Activated T-helper 1 cell treated with anti-CD3 and anti-CD28 coated beads, Interleukin-2, amount 50 U/mL, for 16 hours (primary cell): ENCODE data around the gene MTURN.

Source experiments
- DNase-seq, 2 donors: peaks; one replicate each; pipeline ENCODE4 v3.0.0-alpha.2; 2020; ENCODE audit warnings: low read depth in 1 of 2, low spot score in 1 of 2

MTURN gene

DNA sequence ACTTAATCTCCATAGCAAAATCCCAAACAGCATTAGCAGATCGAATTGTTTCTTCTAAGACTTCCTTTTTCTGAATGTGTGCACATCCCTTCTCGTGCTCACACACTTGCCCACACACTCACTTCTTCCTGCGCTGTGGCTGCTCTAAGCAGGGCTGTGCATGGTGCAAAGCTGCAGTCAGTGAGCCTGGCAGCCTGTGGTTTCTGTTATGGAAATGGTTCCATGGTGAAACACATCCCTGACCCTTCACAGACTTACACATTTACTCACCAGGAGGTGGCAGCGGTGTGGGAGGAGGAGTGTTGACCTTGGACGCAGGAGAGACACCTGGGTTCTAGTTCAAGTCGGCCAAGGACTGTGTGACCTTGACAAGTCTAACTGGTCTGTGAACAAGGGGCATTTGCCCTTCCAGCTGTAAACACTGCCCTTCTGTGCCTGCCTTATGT, 24.9 kb downstream of the MTURN start:
- no peak for DNase-seq

DNA sequence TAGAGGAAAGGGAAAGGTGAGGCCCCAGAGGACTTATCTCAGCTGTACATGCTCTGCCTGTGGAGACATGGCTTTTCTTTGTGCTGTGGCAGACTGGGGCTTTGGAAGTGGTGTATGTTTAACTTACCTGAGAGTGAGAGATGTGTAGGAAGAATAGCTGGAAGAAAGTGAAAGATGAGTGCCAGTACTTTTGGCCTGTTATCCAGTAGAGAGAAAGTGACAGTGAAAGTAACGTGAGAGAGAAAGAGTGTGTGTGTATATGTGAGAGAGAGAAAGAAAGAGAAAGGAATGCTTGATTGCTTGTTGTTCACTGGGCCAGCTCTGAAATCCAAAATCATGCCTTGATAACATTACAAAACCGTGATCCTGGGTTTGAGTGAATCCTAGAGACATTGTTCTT, 25.5 kb downstream of the MTURN start:
- no peak for DNase-seq

DNA sequence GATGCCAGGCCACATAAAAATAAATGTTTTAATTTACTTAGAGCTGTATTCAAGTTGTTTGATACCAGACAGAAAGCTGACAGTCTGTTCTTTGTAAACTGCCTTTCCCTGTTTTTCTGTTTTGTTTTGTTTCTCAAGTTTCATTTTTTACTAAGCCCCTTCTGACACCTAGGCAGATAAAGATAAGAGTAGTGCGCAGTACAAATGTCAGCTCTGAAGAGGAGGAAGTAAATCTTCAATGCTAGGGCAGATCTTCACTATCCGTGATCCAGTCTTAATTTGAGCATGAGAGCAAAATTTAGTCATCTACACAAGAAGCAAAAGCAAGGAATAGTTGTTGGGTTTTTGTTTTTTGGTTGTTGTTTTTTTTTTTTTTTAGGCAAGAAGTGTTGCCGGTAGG, 27.3 kb downstream of the MTURN start:
- DNase-seq = no peak

DNA sequence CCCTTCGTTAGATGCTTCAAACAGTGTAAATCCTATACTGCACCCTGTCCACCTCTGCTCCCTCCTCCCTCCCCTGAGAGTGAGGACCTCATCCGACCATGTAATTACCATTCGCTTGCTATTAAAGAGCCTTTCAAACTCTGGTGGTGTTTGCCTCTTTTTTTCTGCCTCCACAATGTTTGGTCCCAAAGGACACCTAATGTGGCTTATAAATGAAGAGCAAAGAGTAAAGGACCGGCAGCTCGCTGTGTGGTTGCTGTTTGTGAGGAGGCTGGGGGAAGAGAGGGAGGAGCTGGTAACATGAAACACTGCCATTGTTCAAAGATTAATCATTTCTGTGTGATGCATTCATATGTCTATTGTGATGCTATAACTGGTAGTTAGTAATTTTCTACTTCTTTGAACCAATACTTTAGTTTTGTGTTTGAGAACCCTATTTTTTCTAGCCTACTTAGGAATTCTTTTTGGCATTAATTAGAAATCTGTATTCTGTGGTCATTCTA, 27.9 kb downstream of the MTURN start:
- DNase-seq = no peak

DNA sequence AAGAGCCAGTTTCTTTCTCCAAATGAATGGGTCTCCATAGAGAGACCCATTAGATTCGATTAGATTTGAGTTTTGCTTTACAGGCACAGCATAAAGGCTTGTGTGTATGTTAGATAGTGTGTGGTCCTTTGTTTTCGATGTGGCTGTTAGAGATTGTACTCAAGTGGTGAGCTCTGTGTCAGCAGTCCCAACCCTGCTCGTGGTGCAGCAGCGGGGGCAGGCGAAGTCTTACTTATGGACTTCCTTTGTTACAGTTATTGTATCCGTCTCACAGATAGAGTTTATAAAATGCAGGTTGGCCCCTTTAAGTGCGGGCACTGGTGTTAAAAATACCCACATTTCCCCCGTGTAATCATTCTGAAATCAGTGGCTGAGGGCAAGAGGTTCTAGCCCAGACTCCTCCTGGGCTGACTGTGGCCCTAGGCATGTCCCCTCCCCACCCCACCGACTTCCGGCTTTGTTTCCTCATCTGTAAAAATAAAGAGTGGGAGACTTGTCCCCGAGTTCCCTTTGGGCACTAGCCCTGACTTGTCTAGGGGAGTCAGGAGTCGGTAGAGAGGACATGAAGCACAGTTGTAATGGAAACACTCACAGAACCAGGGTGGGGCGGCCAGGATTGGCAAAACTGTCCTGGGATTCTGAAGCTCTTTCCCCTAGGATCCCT, 28.6 kb downstream of the MTURN start:
- DNase-seq = no peak

DNA sequence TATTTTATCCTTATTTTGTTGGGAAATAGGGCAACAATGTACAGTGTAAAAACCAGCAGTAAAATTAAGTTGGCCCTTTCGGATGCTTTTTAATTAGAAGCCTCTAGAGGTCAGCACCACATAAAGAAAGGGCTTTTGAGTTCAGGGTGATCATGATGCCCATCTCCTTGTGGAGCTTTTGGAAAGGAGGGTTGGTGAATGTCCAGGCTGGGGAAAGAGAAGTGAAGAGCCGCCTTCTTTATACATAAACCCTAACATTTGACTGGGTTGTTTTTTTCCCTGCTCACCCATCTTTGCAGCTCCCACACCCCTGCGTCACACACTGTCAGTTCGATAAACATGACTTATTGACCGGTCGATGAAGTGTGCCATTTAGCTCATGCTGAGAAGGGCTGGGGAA, 29.8 kb downstream of the MTURN start:
- no peak for DNase-seq

DNA sequence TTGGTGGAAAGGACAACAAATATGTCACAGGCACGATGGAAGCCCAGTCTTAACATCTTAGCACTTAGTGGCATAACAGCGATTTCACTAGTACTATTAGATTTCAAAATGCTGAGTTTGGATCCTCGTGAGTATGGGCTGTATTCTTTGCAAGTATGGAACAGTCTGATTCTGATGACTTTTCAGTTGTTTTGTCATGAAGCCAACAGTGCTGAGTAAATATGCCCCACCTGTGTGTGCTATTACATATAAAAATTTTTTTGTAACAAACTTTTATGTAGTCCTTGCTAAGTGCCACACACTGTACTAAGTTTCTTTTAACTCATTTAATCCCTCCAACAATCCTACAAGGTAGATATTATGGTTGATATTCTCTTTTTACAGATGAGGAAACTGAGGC, 30.8 kb downstream of the MTURN start:
- DNase-seq = no peak

DNA sequence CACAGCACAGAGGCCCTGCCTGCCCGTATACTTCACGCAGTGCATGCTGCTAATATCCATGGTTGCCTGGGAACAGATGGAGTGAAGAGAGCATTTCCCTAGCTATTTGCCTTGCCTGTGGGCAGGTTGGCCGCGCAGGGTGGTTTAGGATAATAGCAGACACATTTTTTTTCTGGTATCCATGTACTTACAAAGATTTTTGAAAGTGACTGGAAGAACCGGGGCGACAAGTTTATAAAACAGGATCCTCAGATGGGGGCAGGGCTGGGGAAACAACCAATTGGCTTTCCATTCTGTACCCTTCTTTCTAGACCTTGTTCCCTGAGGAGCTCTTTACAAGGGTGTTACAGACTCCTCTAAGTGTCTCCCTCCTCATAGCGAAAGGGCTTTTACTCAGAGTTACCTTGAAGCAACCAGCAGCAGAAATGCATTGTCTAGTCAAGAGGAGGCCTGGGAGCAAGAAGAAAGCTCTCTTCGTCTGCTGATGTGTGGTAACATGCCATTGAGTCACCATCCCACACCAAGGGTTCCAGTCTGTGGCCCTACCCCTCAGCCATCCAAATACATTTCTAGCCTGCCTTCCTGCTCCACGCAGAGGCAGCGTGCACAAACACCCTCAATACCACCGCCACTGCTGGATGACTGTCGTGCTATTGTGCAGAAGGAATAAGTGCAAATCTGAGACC, 31.5 kb downstream of the MTURN start:
- DNase-seq = no peak

DNA sequence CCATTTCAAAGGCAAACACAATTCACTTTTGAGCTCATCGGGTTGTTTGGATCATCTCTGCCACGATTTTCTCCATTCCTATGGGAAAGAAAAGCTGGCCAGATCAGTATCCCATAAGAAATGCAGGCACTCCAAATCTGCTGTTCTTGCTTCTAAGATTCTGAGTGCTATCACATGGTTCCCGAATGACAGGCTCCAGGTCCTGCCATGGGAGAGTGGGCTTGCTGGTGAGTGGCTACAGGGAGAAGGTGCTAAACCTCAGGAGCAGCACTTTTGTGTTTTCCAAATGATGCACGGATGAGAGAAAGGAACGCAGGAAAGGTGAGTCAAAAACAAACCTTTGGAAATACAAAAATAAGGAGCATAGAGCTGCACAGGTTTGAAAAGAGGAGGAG, 32.1 kb downstream of the MTURN start:
- DNase-seq = no peak

DNA sequence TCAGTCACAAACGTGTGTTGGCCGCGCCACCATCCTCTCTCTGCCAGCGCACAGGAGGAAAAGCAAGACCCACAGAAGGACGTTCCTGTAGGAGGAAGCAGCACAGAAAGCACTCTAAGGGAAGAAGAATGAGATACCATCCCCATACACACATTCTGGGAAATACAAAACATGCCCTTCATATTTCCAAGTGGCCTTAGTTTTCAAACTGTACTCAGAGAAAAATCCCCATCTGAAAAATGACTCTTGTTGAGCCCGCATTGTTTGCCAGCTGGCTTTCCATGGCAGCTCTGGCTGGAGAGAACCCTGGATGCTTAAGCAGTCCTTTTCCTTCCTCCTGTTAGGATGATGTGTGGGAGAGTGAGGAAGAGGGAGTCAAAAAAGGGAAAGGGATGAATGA, 33.1 kb downstream of the MTURN start:
- DNase-seq = no peak

DNA sequence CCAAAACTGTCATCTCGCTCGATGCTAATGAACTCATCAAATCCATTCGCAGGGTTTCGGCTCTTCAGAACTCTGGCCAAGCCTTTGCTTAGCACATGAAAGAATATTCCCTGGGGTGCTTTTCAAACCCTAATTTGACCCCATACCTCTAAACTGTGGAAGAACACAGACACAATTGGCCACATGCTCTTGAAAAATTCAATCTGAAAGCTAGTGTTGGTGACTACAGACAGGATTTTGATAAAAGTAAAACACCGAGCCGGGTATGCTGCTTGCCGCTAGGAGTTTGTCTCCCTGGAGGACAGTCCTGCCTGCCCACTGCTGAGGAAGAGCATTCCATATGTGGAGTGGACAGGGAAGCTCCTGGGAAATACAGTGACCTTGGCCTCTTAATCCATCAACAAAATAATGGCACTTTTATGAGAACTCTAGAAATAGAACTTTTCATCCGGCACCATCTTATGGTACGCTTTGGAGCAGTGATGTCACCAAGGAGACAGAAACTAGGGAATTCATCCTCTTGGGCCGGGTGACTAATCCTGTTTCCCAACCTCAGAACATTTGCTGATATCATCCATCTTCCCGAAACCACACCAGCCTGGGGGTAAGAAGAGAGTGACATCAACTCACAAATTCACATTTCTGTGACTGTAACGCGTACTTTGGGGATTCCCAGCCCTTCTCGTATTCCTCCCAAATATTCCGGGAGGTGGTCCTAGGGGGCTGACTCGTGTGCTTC, 34.2 kb downstream of the MTURN start:
- DNase-seq = no peak

DNA sequence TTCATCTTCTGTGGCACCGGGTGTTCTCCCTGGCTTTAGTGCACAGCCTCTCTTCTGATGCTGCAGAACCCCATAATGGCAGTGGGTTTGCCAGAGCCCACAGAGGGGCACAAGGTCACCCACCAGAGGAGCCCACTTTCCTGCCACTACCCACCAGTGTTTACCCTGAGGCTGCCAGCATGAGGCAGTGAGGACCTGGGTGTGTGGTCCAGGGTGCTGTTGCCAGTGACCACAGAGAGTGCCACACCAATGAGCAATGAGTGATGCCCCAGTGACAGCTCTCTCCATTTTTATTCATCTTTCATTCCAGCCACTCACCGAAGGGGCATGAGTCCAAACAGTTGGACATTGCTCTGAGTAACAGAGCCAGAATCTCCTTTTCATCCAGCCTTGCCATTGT, 34.8 kb downstream of the MTURN start:
- no peak for DNase-seq

DNA sequence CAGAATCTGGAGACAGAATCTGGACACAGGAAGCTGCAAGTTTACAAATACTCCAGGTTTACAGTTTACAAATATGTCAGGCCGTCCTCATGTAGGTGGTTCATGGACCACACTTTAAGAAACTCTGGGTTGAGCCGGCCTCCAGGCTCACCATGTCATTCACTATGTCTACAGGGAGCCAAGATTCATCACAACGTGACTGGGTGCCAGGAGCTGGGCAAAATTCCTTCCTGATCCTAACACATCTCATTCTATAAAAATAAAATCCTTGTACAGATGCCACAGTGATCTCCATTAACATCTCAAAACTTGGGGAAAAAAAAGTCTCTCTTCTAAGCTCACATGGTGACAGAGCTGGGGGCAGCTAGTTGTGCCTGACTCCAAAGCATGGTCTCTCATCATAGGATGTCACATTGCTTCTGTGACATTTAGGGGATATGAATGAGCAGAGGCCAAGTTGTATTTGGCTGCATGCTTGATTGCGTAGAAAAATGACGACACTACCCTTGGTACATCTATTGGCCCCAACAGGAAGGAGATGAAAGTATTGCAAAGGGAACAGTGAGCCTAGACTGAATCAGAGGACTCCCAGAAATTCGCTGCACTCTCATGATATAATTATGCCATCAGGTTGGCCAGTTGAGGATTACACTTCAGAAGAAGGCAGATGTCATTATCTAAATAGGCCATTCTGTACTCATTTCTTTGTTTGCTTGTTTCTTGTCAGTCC, 35.9 kb downstream of the MTURN start:
- no peak for DNase-seq

DNA sequence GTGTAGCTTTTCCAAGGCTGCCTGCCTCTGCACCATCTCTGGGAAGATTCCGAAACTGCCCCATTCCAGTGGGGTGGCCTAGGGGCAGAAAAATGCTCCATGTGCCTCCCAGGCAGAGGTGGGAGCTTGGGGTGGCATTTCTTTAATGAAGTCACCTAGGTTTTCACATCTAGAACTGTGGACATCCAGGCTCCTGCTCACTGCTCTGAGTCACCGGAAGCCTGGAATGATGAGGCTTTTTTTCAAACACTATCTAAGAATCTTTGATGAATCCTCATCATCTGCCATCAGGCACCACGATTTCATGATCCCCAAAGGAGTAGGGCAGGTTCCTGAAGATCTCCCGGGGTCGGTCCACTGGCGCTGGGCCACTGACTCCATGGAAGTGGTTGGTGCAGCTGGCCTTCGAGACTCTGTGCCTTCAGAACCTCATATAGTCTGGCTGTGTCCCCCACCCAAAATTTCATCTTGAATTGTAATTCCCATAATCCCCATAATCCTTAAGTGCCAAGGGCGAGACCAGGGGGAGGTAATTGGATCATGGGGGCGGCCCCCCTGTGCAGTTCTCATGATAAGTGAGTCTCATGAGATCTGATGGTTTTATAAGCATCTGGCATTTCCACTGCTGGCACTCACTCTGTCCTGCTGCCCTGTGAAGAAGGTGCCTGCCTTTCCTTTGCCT, 37.1 kb downstream of the MTURN start:
- DNase-seq = no peak

DNA sequence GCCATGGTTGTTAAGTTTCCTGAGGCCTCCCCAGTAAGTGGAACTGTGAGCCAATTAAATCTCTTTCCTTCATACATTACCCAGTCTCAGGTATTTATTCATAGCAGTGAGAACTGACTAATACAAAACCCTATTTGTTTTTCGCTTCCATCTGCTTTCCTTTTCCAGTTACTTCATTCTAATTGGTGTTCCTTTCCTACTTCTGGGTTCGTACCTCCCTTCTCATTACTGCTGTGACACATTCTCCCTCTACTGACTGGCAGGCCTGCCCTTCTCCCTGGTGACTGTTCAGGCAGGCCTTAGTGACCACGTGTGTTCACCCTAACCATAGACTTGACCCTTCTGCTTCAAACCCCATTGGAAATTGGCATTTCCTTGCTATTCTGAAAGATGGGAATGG, 37.7 kb downstream of the MTURN start:
- no peak for DNase-seq

DNA sequence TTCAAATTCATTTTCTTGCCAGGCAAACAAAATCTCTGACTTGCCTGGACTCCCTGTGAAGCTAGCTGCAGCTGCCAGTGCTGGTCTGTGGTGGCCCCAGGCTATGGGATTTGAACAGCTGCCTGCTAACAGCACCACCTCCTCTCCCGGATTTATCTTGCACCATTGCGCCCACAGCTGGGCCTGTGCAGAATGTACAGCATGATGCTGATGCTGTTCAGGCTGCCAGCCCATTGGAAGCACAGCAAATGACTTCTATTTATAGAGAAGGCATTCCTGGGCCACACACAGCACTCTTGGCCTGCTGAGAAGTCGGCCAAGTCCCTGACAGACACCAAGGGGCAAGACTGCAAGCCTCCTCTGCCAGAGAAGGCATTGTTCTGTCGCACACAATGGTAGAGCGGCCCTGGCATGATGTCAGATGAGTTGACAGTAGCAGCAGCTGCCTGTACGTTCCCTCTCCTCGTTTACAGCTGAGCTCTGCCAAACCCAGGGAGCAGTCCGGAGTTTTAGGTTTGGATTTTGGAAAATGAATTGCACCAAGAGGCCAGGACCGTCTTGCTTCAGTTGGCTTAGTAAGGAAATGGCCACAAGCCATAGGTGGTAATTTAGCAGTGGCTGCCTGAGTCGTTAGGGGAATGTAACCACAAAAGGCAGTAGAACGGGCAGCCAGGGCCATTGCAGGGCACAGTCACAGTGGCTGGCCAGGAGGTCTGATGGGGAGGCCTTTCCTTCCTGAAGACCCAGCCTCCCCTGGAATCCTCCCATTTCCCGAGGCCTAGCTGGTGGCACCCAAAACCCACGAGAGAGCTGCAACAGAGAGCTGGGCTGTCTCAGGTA, 38.5 kb downstream of the MTURN start:
- DNase-seq = no peak

DNA sequence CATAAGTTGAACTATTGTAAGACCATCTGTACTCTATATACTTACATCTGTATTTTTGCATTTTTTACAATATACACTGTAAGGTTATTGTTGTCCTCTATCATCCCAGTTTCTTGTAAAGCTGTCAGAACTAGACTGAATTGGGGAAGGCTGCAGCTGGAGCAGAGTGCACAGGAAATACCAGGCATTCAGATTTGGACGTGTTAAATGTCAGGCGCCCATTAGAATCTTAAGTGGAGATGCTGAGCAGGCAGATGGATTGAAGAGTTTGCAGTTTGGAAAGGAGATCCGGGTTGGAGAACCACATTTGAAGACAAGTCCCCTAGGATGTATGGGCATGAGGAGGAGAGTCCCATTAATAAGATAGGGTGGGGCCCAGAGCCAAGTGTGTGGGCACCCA, 40.4 kb downstream of the MTURN start:
- DNase-seq = no peak

DNA sequence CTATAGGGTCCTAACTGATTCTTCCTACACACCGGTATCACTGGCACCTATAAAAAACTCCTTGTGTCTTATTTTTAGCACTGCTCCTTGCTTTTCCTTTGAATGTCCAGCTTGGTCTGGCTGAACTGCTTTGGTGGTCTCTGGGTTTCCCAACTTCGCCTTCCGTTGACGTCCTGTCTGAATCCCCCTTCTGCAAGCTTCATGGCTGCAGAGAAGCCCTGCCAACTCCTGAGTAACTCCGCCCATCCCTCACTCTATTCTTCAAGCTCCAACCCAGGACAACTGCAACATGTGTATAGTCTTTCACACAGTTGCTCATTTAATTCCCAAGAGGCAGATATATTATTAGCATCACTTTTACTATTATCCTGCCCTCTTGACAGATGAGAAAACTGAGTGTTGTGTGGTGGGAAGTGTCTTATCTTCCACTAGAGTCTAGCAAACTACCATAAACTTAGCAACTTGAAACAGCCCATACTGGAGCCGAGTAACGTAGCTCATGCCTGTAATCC, 40.9 kb downstream of the MTURN start:
- no peak for DNase-seq

DNA sequence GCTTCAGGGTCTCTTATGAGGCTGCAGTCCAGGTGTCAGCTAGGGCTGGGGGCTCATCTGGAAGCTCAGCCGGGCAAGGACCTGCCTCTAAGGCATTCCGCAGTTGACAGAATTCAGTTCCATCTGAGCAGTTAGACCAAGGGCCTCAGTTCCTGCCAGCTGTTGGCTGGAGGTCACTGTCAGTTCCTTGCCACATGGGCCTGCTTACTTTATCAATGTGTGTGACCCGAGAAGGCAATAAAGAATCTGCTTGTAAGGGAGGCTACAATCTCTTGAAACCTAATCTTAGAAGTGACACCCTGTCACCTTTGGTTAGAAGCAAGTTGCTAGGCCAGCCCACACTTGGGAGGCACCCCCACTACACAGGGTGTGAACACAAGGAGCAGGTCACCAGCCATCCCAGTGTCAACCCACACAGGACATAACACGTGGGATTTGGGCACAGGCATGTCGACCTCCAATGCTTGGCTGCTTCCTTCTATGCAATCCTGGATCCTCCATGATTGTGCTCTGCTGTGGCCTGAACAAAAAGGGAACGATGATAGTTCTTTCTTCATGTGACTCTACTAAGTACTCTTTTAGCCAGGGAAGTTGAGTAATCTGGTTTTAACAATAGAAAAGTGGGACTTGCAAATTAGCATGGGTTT, 41.8 kb downstream of the MTURN start:
- DNase-seq = no peak
